Endothelial cell of umbilical vein (primary cell): ENCODE data around the gene SETBP1. TPM values are rescaled to one million over a fixed set of nuclear protein-coding genes. Genes with fewer than 3 reads are reported as not detected.

Experiments
- BruUV-seq: library from RNA; stranded (reverse); fragments of 400-500 nt; replicated peaks from 2 replicates; lab custom pipeline; 2021; lab: Mats Ljungman, UMichigan
- CTCF ChIA-PET: fragments of 300-600, 350-600 bp; sonication (Branson Sonifier 250); formaldehyde crosslinking; loops from one replicate; lab custom pipeline; 2021; ENCODE audit warnings: antibody characterized with exemption, inconsistent platforms; lab: Charles Lee
- POLR2A ChIA-PET: fragments of 300-600, 350-600 bp; sonication (Branson Sonifier 250); formaldehyde crosslinking; loops from one replicate; lab custom pipeline; 2021; ENCODE audit warnings: antibody characterized with exemption, inconsistent platforms; lab: Charles Lee
- DNase-seq: peaks from one replicate; pipeline ENCODE4 v3.0.0-alpha.2; 2011; ENCODE audit warnings: low read depth, low spot score
- FAIRE-seq: peaks from 2 replicates; lab custom pipeline; 2011; peaks lifted over from hg19 to GRCh38; lab: Jason Lieb, UNC
- H2AFZ ChIP-seq: 2 replicates; pipeline ENCODE4 v1.6.0; 2012; ENCODE audit warnings: low read depth, low read length, control low read depth, inconsistent platforms
- H3K27ac ChIP-seq: 2 replicates; pipeline ENCODE4 v1.5.1; 2011; ENCODE audit warnings: low read depth, mild to moderate bottlenecking, control low read depth, low read length, moderate library complexity; ENCODE audit not compliant: insufficient read depth
- H3K27me3 ChIP-seq, 2 experiments: 2 replicates each; pipeline versions ENCODE4 v1.6.0 to v1.6.1; 2011; ENCODE audit warnings: low read length in 2 of 2, mixed read lengths in 1 of 2; ENCODE audit not compliant: control insufficient read depth in 2 of 2, insufficient read depth in 2 of 2
- H3K36me3 ChIP-seq, 2 experiments: 2 replicates in 1 of 2; 3 replicates in 1 of 2; pipeline ENCODE4 v1.5.1; 2011; ENCODE audit warnings: low read length in 2 of 2, mild to moderate bottlenecking in 1 of 2, moderate library complexity in 1 of 2; ENCODE audit not compliant: control insufficient read depth in 2 of 2, insufficient read depth in 2 of 2; ENCODE audit errors: extremely low read depth in 1 of 2
- H3K4me1 ChIP-seq: 3 replicates; pipeline ENCODE4 v1.5.1; 2011; ENCODE audit warnings: mild to moderate bottlenecking, low read length; ENCODE audit not compliant: control insufficient read depth, insufficient read depth; ENCODE audit errors: extremely low read depth
- H3K4me2 ChIP-seq: 2 replicates; pipeline ENCODE4 v1.6.1; 2011; ENCODE audit warnings: low read length, control low read depth, mixed read lengths; ENCODE audit not compliant: insufficient read depth
- H3K4me3 ChIP-seq, 3 experiments: fragments of 200-600 bp in 1 of 3; sonication (generic), shearing (Covaris generic) in 1 of 3; replicated peaks in 1 of 3; 2 replicates each; pipeline ENCODE4 v1.5.1; 2011 to 2016; ENCODE audit warnings: control low read depth in 3 of 3, low read length in 3 of 3, mild to moderate bottlenecking in 2 of 3, inconsistent platforms in 1 of 3, low read depth in 1 of 3, moderate library complexity in 1 of 3; ENCODE audit not compliant: insufficient read depth in 1 of 3
- H3K79me2 ChIP-seq: 2 replicates; pipeline ENCODE4 v1.6.0; 2012; ENCODE audit warnings: low read length, inconsistent platforms; ENCODE audit not compliant: control insufficient read depth, insufficient read depth
- H3K9ac ChIP-seq: replicated peaks from 2 replicates; pipeline ENCODE3; 2011; ENCODE audit warnings: low read length, control low read depth; ENCODE audit not compliant: insufficient read depth; ENCODE audit errors: extremely low read depth
- H3K9me1 ChIP-seq: replicated peaks from 3 replicates; pipeline ENCODE4 v1.6.0; 2011; ENCODE audit warnings: mild to moderate bottlenecking, low read length; ENCODE audit not compliant: control insufficient read depth, insufficient read depth; ENCODE audit errors: extremely low read depth
- H3K9me3 ChIP-seq: replicated peaks from 2 replicates; pipeline ENCODE4 v1.5.1; 2012; ENCODE audit warnings: low read length, inconsistent platforms; ENCODE audit not compliant: control insufficient read depth, insufficient read depth
- H4K20me1 ChIP-seq: replicated peaks from 2 replicates; pipeline ENCODE3; 2011; ENCODE audit warnings: mild to moderate bottlenecking, low read length; ENCODE audit not compliant: control insufficient read depth, insufficient read depth; ENCODE audit errors: extremely low read depth
- EZH2 ChIP-seq: IDR thresholded peaks from 2 replicates; pipeline ENCODE4 v1.6.1; 2012; ENCODE audit warnings: borderline replicate concordance, low read depth, mild to moderate bottlenecking, moderate library complexity, low read length, inconsistent platforms; ENCODE audit not compliant: severe bottlenecking
- FOS ChIP-seq: IDR thresholded peaks from 2 replicates; pipeline ENCODE4 v1.6.1; 2011; ENCODE audit warnings: mild to moderate bottlenecking, low read length, moderate library complexity, borderline replicate concordance; ENCODE audit not compliant: insufficient read depth
- GATA2 ChIP-seq: IDR thresholded peaks from 2 replicates; pipeline ENCODE4 v1.7.0; 2011; ENCODE audit warnings: low read depth, mild to moderate bottlenecking, moderate library complexity, mixed read lengths, low read length; ENCODE audit not compliant: insufficient read length, insufficient read depth
- JUN ChIP-seq: IDR thresholded peaks from 2 replicates; pipeline ENCODE4 v1.6.1; 2011; ENCODE audit warnings: borderline replicate concordance, low read depth; ENCODE audit not compliant: insufficient read length, insufficient read depth
- MYC ChIP-seq: IDR thresholded peaks from one replicate; pipeline ENCODE4 v1.6.1; 2011; ENCODE audit warnings: mild to moderate bottlenecking, low read depth, low read length
- POLR2A ChIP-seq: IDR thresholded peaks from 2 replicates; pipeline ENCODE4 v1.6.1; 2012; ENCODE audit warnings: low read depth, mild to moderate bottlenecking, control low read depth, low read length
- POLR2AphosphoS5 ChIP-seq: IDR thresholded peaks from 2 replicates; pipeline ENCODE4 v1.6.1; 2012; ENCODE audit warnings: low read depth, mild to moderate bottlenecking, control low read depth, low read length, moderate library complexity; ENCODE audit not compliant: insufficient read depth
- dilution Hi-C: fragments of 300-500 bp; cut with MboI; formaldehyde crosslinking; loops from one replicate; pipeline ENCODE4 v1.15.0; 2019; ENCODE audit warnings: low sequenced_read_pairs; ENCODE audit not compliant: extremely low pct_ligation_motif_present
- intact Hi-C: fragments of 100-400 bp; cut with micrococcal nuclease; formaldehyde crosslinking; loops from one replicate; pipeline ENCODE4 v1.10.0; 2022
- polyA plus RNA-seq, 4 experiments: library from polyadenylated mRNA; depleted of rRNA in 3 of 4; stranded (reverse) in 3 of 4; unstranded in 1 of 4; fragments of >200 nt; gene quantifications; 2 replicates each; pipeline versions ENCODE4 v1.2.1 to v1.2.3, GENCODE V29; 2011 to 2012; ENCODE audit warnings: missing spikeins in 1 of 4
- total RNA-seq: library from RNA; stranded (reverse); gene quantifications from 2 replicates; pipeline ENCODE4 v1.2.3, GENCODE V29; 2021
- TF ChIP-seq, protein P1 (sequence below), 2 donors: IDR thresholded peaks; 1 replicate in 1 of 2; 2 replicates in 1 of 2; pipeline ENCODE4 v1.5.1; 2011; ENCODE audit warnings: low read length in 2 of 2, mild to moderate bottlenecking in 2 of 2, moderate library complexity in 2 of 2, control low read depth in 1 of 2, inconsistent platforms in 1 of 2, low read depth in 1 of 2; ENCODE audit not compliant: insufficient read depth in 1 of 2; ENCODE audit errors: extremely low read depth in 1 of 2
- TF ChIP-seq, protein P2 (sequence below): IDR thresholded peaks from 2 replicates; pipeline ENCODE4 v1.6.1; 2011; ENCODE audit not compliant: insufficient read depth, insufficient read length

SETBP1 gene
- total and polyA plus RNA-seq, 2 donors (not counting 3 experiments of a cell fraction or from before 2014, with no cell fraction given): 0.76 to 3.1 TPM

- no peak for FAIRE-seq
Observed at GRCh38 chr18:44727291-44727690, 46.6 kb downstream of the SETBP1 start.

More at GRCh38 chr18:44727291-44727690, 46.6 kb downstream of the SETBP1 start:
- intact Hi-C loops (loop anchor here (10.0 kb wide), 1 partner anchor 98 kb away; no protein-coding TSS in a partner anchor), dilution Hi-C loops (no loop called here)
- no peaks in the 10 kb centered on the region for H3K9me3 ChIP-seq
- H2AFZ ChIP-seq: no peak overlapping the region
- no peak overlapping the region for H3K27ac ChIP-seq
- no peak overlapping the region for H3K4me3 ChIP-seq
- DNase-seq: no peak
- H3K27me3 ChIP-seq: no peaks in the 10 kb centered on the region
- H3K4me1 ChIP-seq: peaks cover 9% of the 10 kb centered on the region
- H3K9me1 ChIP-seq: no peaks in the 10 kb centered on the region
- BruUV-seq: no TSS peak
- no peak overlapping the region for H3K4me2 ChIP-seq
- POLR2A ChIA-PET: no interaction called here
- TF ChIP-seq, protein P1, sequence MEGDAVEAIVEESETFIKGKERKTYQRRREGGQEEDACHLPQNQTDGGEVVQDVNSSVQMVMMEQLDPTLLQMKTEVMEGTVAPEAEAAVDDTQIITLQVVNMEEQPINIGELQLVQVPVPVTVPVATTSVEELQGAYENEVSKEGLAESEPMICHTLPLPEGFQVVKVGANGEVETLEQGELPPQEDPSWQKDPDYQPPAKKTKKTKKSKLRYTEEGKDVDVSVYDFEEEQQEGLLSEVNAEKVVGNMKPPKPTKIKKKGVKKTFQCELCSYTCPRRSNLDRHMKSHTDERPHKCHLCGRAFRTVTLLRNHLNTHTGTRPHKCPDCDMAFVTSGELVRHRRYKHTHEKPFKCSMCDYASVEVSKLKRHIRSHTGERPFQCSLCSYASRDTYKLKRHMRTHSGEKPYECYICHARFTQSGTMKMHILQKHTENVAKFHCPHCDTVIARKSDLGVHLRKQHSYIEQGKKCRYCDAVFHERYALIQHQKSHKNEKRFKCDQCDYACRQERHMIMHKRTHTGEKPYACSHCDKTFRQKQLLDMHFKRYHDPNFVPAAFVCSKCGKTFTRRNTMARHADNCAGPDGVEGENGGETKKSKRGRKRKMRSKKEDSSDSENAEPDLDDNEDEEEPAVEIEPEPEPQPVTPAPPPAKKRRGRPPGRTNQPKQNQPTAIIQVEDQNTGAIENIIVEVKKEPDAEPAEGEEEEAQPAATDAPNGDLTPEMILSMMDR (IDR thresholded peaks at IDR 0.05; ENCODE audit: extremely low read depth in 1 of 2, insufficient read depth in 1 of 2, low read depth in 1 of 2, low read length in 2 of 2): no peak
- no peak for TF ChIP-seq MYC
- TF ChIP-seq, protein P2, sequence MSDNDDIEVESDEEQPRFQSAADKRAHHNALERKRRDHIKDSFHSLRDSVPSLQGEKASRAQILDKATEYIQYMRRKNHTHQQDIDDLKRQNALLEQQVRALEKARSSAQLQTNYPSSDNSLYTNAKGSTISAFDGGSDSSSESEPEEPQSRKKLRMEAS: no peak
- no peak for TF ChIP-seq FOS
- no peak for TF ChIP-seq JUN
- no peak for TF ChIP-seq EZH2
- TF ChIP-seq POLR2A: no peak
- no peak for TF ChIP-seq GATA2
- TF ChIP-seq POLR2AphosphoS5: no peak
- H3K9ac ChIP-seq: no peak overlapping the region
- CTCF ChIA-PET: no interaction called here
- no peaks in the 10 kb centered on the region for H3K79me2 ChIP-seq
- no peaks in the 10 kb centered on the region for H3K36me3 ChIP-seq
- H4K20me1 ChIP-seq: no peaks in the 10 kb centered on the region
